GM19240 (cell line): ENCODE results near the gene HOXC12.

Experiments used
- DNase-seq: peaks from one replicate; pipeline ENCODE4 v3.0.0; 2011; ENCODE audit warnings: low spot score; ENCODE audit not compliant: insufficient read length

The HOXC12 gene

GRCh38 chr12:53982648-53983567 is 28.2 kb downstream of the HOXC12 start:
- DNase-seq = no peak

- no peak for DNase-seq
Measured at GRCh38 chr12:53983568-53983949, 28.9 kb downstream of the HOXC12 start.

- DNase-seq = no peak
Measured at GRCh38 chr12:53983950-53984572, 29.4 kb downstream of the HOXC12 start.

GRCh38 chr12:53984901-53985691 is 30.4 kb downstream of the HOXC12 start, which contains the start of gene HOXC10:
HOXC10 (plus strand) TSS chr12:53985146; CDS start chr12:53985260, 114 bp downstream.
- DNase-seq = no peak

GRCh38 chr12:53985692-53985993 is 30.9 kb downstream of the HOXC12 start:
- DNase-seq = no peak

GRCh38 chr12:53985994-53986685 is 31.4 kb downstream of the HOXC12 start:
- no peak for DNase-seq

- DNase-seq = no peak
Measured at GRCh38 chr12:53986686-53987483, 32.2 kb downstream of the HOXC12 start.

- DNase-seq = no peak
Measured at GRCh38 chr12:53987787-53988230, 33.1 kb downstream of the HOXC12 start.

- DNase-seq = no peak
Measured at GRCh38 chr12:53988541-53989226, 34.0 kb downstream of the HOXC12 start.

- peak; percentile 47 for DNase-seq
Measured at GRCh38 chr12:53989227-53990113, 34.8 kb downstream of the HOXC12 start.

GRCh38 chr12:53990311-53991076 is 35.8 kb downstream of the HOXC12 start:
- no peak for DNase-seq

- no peak for DNase-seq
Measured at GRCh38 chr12:53991077-53991460, 36.4 kb downstream of the HOXC12 start.

GRCh38 chr12:53992377-53992889 is 37.7 kb downstream of the HOXC12 start:
- DNase-seq = no peak

GRCh38 chr12:53993162-53994008 is 38.7 kb downstream of the HOXC12 start:
- no peak for DNase-seq

- no peak for DNase-seq
Measured at GRCh38 chr12:53994009-53994263, 39.2 kb downstream of the HOXC12 start.

- no peak for DNase-seq
Measured at GRCh38 chr12:53994264-53995001, 39.7 kb downstream of the HOXC12 start.

GRCh38 chr12:53995002-53995377 is 40.3 kb downstream of the HOXC12 start:
- no peak for DNase-seq
